Peyer's patch (tissue), 4 donors: ENCODE data around the gene FBXL19. TPM values are rescaled to one million over a fixed set of nuclear protein-coding genes. Genes with fewer than 3 reads are reported as not detected.

Experiments used
- DNase-seq, 3 donors: peaks; one replicate each; pipeline ENCODE4 v3.0.0-alpha.2; 2017 to 2019
- H3K27ac ChIP-seq, 4 donors: fragments of 200-600 bp; sonication (generic); one replicate each; pipeline ENCODE4 v1.5.1; 2016 to 2019
- H3K27me3 ChIP-seq, 2 donors: fragments of 200-600 bp; sonication (generic); one replicate each; pipeline ENCODE4 v1.5.1; 2019
- H3K36me3 ChIP-seq, 3 donors: fragments of 200-600 bp; sonication (generic); one replicate each; pipeline ENCODE4 v1.5.1; 2016 to 2019
- H3K4me1 ChIP-seq, 4 donors: fragments of 200-600 bp; sonication (generic); one replicate each; pipeline ENCODE4 v1.5.1; 2016 to 2019
- H3K4me3 ChIP-seq, 4 donors: fragments of 200-600 bp; sonication (generic); 1 replicate in 3 of 4; 2 replicates in 1 of 4; pipeline ENCODE4 v1.5.1; 2016 to 2019; ENCODE audit warnings: mild to moderate bottlenecking in 1 of 4
- H3K9me3 ChIP-seq, 4 donors: fragments of 200-600 bp; sonication (generic); one replicate each; pipeline ENCODE4 v1.5.1; 2016 to 2019; ENCODE audit warnings: mild to moderate bottlenecking in 1 of 4
- CTCF ChIP-seq, 6 experiments: fragments of 450-650 bp in 4 of 6; fragments of 200-600 bp in 2 of 6; sonication (generic) in 1 of 6; IDR thresholded peaks; one replicate each; pipeline ENCODE4 v1.5.1; 2017 to 2019; ENCODE audit warnings: antibody characterized with exemption in 6 of 6, mild to moderate bottlenecking in 3 of 6, moderate library complexity in 1 of 6
- POLR2A ChIP-seq, 2 donors: fragments of 450-650 bp; IDR thresholded peaks; one replicate each; pipeline ENCODE4 v1.5.1; 2017; ENCODE audit warnings: antibody characterized with exemption in 2 of 2, mild to moderate bottlenecking in 2 of 2, moderate library complexity in 2 of 2
- total RNA-seq, 4 donors: library from RNA; depleted of rRNA; stranded (reverse); fragments of >200 nt; gene quantifications; one replicate each; pipeline ENCODE4 v1.1.0, GENCODE V29; 2016

FBXL19 gene
- total RNA-seq, 4 donors from 2014 or later, result 25.0 to 51.2 (median 47.9) TPM

GRCh38 chr16:30946671-30947540 lies 23.5 kb downstream of the FBXL19 start:
- Histone ChIP-seq H3K9me3 (no peaks in the 10 kb centered on the region), H3K27ac (no peak overlapping the region), H3K4me1 (peaks cover 5 to 38% (median 9%) of the 10 kb centered on the region in 4 donors), H3K4me3 (no peak overlapping the region), H3K27me3 (no peaks in the 10 kb centered on the region), H3K36me3 (peaks cover 0 to 16% (median 0%) of the 10 kb centered on the region in 3 donors)
- TF ChIP-seq CTCF (IDR thresholded peaks at IDR 0.05), result no peak
- no peak for TF ChIP-seq POLR2A (IDR thresholded peaks at IDR 0.05)
- no peak for DNase-seq

DNA sequence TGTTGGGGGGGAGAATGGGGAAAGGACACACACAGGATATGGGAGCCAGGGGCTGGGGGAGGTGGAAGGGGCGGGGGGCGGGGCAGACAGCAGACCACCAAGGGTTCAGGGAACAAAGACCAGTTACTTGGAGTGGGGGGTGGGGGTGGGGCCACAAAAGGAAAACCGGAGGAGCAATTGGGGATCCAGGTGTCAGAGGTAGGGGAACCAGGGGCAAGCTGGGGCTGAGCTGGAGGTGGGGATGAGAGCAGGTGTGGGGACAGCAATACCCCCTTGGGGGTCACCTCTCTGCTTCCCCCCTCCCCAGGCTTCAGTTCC lies 24.1 kb downstream of the FBXL19 start:
- TF ChIP-seq CTCF (IDR thresholded peaks at IDR 0.05), result no peak
- no peak for TF ChIP-seq POLR2A (IDR thresholded peaks at IDR 0.05)
- Histone ChIP-seq H3K4me3 (no peak overlapping the region), H3K9me3 (no peaks in the 10 kb centered on the region), H3K27ac (peak overlapping the region; percentile 71 to 98 (median 93)), H3K27me3 (no peaks in the 10 kb centered on the region), H3K4me1 (peaks cover 0 to 33% (median 7%) of the 10 kb centered on the region in 4 donors), H3K36me3 (peaks cover 0 to 14% (median 0%) of the 10 kb centered on the region in 3 donors)
- DNase-seq, result no peak

DNA sequence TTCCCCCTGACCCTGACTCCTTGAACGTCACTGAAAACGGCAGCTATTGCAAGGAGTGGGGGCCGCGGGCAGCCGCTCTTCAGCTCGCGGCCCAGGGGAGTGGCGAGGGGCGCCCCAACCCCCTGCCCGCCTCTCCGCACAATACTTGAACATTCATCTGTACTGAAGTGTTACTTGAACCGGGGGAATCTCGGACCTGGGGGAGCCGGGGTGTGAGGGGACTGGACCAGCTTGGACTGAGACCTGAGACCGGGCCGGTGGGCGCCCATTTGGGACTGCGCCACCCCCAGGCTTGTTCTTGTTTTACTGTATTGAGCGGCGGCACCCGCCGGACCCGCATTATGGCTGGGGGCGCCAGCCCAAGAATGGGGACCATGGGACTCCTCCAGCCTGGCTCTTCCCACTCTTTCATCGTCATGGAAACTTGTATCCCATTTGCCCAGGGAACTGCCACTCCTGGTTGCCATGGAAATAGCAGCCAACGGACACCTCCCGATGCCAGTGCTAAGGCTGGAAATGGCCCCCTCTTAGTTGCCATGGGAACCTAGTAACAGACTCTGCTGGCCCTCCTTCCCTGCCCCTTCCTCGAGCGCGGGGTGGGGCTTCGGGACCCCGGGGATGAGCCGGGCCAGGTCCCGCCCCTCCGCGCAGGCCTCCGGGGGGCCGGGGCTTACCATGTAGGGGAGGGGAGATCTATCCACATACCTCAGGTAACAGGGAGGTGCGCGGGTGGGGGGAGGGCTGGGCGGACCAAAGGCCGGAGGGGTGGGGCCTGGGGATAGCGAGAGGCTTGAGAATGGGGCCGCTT lies 24.7 kb downstream of the FBXL19 start:
- Histone ChIP-seq H3K27me3 (no peaks in the 10 kb centered on the region), H3K36me3 (peaks cover 0 to 9% (median 0%) of the 10 kb centered on the region in 3 donors), H3K4me3 (peak overlapping the region; percentile 58 to 98 (median 96)), H3K4me1 (peaks cover 0 to 27% (median 7%) of the 10 kb centered on the region in 4 donors), H3K9me3 (no peaks in the 10 kb centered on the region), H3K27ac (peak overlapping the region; percentile 71 to 98 (median 93))
- peak; percentile 51 to 85 (median 73) for DNase-seq
- TF ChIP-seq CTCF (IDR thresholded peaks at IDR 0.05) (no peak), POLR2A (IDR thresholded peaks at IDR 0.05) (no peak)

DNA sequence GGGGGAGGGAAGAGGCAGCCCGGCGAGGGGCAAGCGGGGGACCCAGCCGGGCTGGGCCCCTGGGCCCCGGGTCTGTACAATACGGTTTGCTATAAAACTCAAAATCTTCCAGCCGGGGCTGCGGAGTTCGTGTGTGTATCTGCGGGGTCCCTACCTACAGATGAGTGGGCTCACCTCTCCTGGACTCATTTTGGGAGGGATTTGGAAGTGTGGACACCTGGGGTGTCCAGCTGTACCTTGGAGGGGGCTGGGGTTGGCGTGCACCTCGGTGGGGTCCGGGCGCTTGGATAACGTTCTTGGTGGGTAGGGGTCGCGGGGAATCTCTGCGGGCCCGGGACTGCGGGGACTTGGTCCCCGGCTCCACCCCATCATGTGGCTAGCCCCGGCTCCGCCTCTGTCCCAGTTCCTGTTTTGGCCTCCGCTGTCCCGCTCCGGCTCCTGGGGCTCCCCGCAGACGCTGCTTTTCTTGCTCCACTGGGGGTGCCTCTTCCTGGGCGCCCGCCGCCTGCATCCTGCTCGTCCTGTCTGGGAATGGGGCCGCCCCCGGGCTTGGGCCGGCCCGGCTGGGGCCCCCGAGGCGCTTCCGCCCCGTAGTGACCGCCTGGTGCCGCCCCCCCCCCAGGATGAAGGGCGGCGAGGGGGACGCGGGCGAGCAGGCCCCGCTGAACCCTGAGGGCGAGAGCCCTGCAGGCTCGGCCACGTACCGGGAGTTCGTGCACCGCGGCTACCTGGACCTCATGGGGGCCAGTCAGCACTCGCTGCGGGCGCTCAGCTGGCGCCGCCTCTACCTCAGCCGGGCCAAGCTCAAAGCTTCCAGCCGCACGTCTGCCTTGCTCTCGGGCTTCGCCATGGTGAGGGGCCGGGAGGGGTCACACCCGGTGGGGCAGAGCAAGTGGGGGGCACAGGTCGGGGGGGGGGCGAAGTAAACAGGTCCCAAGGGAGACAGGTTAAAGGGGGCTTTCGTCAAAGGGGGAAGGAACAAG lies 25.6 kb downstream of the FBXL19 start, which contains the start of gene ORAI3:
TSS of gene ORAI3 (plus strand) at position 402 of the 983 bp plus-strand sequence. CDS start at position 624, 222 bp downstream.
- Histone ChIP-seq H3K27ac (peak within 1 kb of the TSS; percentile 71 to 98 (median 93)), H3K4me1 (peaks cover 2 to 36% (median 7%) of the 10 kb centered on the region in 4 donors), H3K4me3 (peak within 1 kb of the TSS; percentile 58 to 98 (median 96)), H3K36me3 (peaks cover 0 to 4% (median 0%) of the 10 kb centered on the region in 3 donors), H3K9me3 (no peaks in the 10 kb centered on the region), H3K27me3 (no peaks in the 10 kb centered on the region)
- DNase-seq, result peak; percentile 83 to 89 (median 84)
- TF ChIP-seq POLR2A (IDR thresholded peaks at IDR 0.05), result peak; percentile 62 to 70
- TF ChIP-seq CTCF (IDR thresholded peaks at IDR 0.05), result no peak
